Occipital lobe (tissue), 2 donors: ENCODE data around the gene DSCAML1. TPM values are rescaled to one million over a fixed set of nuclear protein-coding genes. Genes with fewer than 3 reads are reported as not detected.

Experiments used
- DNase-seq: peaks from one replicate; lab custom pipeline; 2025; lab: John Stamatoyannopoulos, UW
- total RNA-seq: library from RNA; depleted of rRNA; stranded (reverse); fragments of >200 nt; gene quantifications from one replicate; pipeline ENCODE4 v1.2.3, GENCODE V29; 2014

The DSCAML1 gene
- 7.6 TPM for total RNA-seq

- peak; percentile 40 for DNase-seq
Measured at GRCh38 chr11:117796872-117797529, at the start of gene DSCAML1. DSCAML1 (minus strand) TSS chr11:117797216; CDS start chr11:117797079, 137 bp downstream.

GRCh38 chr11:117843666-117844484, 46.9 kb upstream of the DSCAML1 start:
- DNase-seq = peak; percentile 67

- no peak for DNase-seq
Measured at GRCh38 chr11:117842131-117842941, 45.3 kb upstream of the DSCAML1 start.

- no peak for DNase-seq
Measured at GRCh38 chr11:117841551-117842031, 44.6 kb upstream of the DSCAML1 start.

GRCh38 chr11:117840881-117841550, 44.0 kb upstream of the DSCAML1 start:
- DNase-seq = no peak

GRCh38 chr11:117839936-117840813, 43.2 kb upstream of the DSCAML1 start:
- DNase-seq = no peak

GRCh38 chr11:117839380-117839881, 42.4 kb upstream of the DSCAML1 start:
- DNase-seq = no peak

- no peak for DNase-seq
Measured at GRCh38 chr11:117838901-117839300, 41.9 kb upstream of the DSCAML1 start.

GRCh38 chr11:117837791-117838190, 40.8 kb upstream of the DSCAML1 start:
- DNase-seq = no peak

- no peak for DNase-seq
Measured at GRCh38 chr11:117837070-117837776, 40.2 kb upstream of the DSCAML1 start.

- DNase-seq = no peak
Measured at GRCh38 chr11:117836077-117836960, 39.3 kb upstream of the DSCAML1 start.

GRCh38 chr11:117835576-117835975, 38.6 kb upstream of the DSCAML1 start:
- no peak for DNase-seq

- no peak for DNase-seq
Measured at GRCh38 chr11:117834838-117835443, 37.9 kb upstream of the DSCAML1 start.

GRCh38 chr11:117834068-117834810, 37.2 kb upstream of the DSCAML1 start:
- no peak for DNase-seq

- no peak for DNase-seq
Measured at GRCh38 chr11:117833401-117833891, 36.4 kb upstream of the DSCAML1 start.

- no peak for DNase-seq
Measured at GRCh38 chr11:117832511-117832910, 35.5 kb upstream of the DSCAML1 start.
